EH (cell line): ENCODE measurements around the gene MAGI1.
"Not testable (repeated sequence)": the region's sequence is repeated elsewhere in the genome, so short reads cannot be mapped to it uniquely, and the experiment has no call there.

Experiments used
- DNase-seq: peaks from one replicate; pipeline ENCODE4 v3.0.0-alpha.2; 2015; ENCODE audit warnings: low read depth

MAGI1 gene

GRCh38 chr3:66038726-66039589 lies at the start of gene MAGI1:
TSS of gene MAGI1 (minus strand) at chr3:66038918. CDS start at chr3:66038308, 610 bp downstream.
- peak; percentile 97 for DNase-seq

GRCh38 chr3:66083784-66084213 lies 45.1 kb upstream of the MAGI1 start:
- DNase-seq = no peak

- DNase-seq = no peak
Measured at GRCh38 chr3:66083096-66083678, 44.5 kb upstream of the MAGI1 start.

GRCh38 chr3:66082679-66083078 lies 44.0 kb upstream of the MAGI1 start:
- no peak for DNase-seq

GRCh38 chr3:66080167-66080566 lies 41.4 kb upstream of the MAGI1 start:
- no peak for DNase-seq

- DNase-seq = no peak
Measured at GRCh38 chr3:66077973-66078372, 39.3 kb upstream of the MAGI1 start.

GRCh38 chr3:66076861-66077470 lies 38.2 kb upstream of the MAGI1 start:
- DNase-seq = peak; percentile 90

- DNase-seq = peak; percentile 85
Measured at GRCh38 chr3:66075281-66075680, 36.6 kb upstream of the MAGI1 start.

- DNase-seq = no peak
Measured at GRCh38 chr3:66073464-66074141, 34.9 kb upstream of the MAGI1 start.

- DNase-seq = no peak
Measured at GRCh38 chr3:66068255-66068654, 29.5 kb upstream of the MAGI1 start.

GRCh38 chr3:66066963-66067617 lies 28.4 kb upstream of the MAGI1 start:
- no peak for DNase-seq

- DNase-seq = no peak
Measured at GRCh38 chr3:66055289-66055688, 16.6 kb upstream of the MAGI1 start.

- DNase-seq = no peak
Measured at GRCh38 chr3:66053550-66054094, 14.9 kb upstream of the MAGI1 start.

GRCh38 chr3:66052721-66053549 lies 14.2 kb upstream of the MAGI1 start:
- no peak for DNase-seq

- no peak for DNase-seq
Measured at GRCh38 chr3:66050821-66051220, 12.1 kb upstream of the MAGI1 start.

- peak; percentile 68 for DNase-seq
Measured at GRCh38 chr3:66048051-66048395, 9.3 kb upstream of the MAGI1 start.

GRCh38 chr3:66047311-66048050 lies 8.8 kb upstream of the MAGI1 start:
- DNase-seq = peak; percentile 97

- DNase-seq = not testable (repeated sequence)
Measured at GRCh38 chr3:66046321-66046720, 7.6 kb upstream of the MAGI1 start.

- no peak for DNase-seq
Measured at GRCh38 chr3:66041828-66042227, 3.1 kb upstream of the MAGI1 start.

GRCh38 chr3:66041116-66041515 lies 2.4 kb upstream of the MAGI1 start:
- peak; percentile 87 for DNase-seq
